GM19397 (cell line): ENCODE measurements around the gene FBL.
A peak's percentile ranks its signal among the peaks of the same experiment; 100 is the strongest.
"Not testable (repeated sequence)": the region's sequence is repeated elsewhere in the genome, so short reads cannot be mapped to it uniquely, and the experiment has no call there.

Source experiments
- ATAC-seq: cut with Tn5 transposase; IDR thresholded peaks from one replicate; pipeline ENCODE4 v1.9.1; 2021; ENCODE audit warnings: mild to moderate bottlenecking, moderate library complexity; ENCODE audit not compliant: unreplicated experiment

The FBL gene

GRCh38 chr19:39845933-39846677 is at the start of gene FBL:
FBL (minus strand) TSS chr19:39846379; CDS start chr19:39846300, 79 bp downstream.
- ATAC-seq = peak; percentile 85

- not testable (repeated sequence) for ATAC-seq
Observed at GRCh38 chr19:39895096-39895495, 48.9 kb upstream of the FBL start.

- not testable (repeated sequence) for ATAC-seq
Observed at GRCh38 chr19:39894236-39894606, 48.0 kb upstream of the FBL start.

- not testable (repeated sequence) for ATAC-seq
Observed at GRCh38 chr19:39893366-39894235, 47.4 kb upstream of the FBL start.

GRCh38 chr19:39892506-39892902 is 46.3 kb upstream of the FBL start:
- ATAC-seq = not testable (repeated sequence)

DNA sequence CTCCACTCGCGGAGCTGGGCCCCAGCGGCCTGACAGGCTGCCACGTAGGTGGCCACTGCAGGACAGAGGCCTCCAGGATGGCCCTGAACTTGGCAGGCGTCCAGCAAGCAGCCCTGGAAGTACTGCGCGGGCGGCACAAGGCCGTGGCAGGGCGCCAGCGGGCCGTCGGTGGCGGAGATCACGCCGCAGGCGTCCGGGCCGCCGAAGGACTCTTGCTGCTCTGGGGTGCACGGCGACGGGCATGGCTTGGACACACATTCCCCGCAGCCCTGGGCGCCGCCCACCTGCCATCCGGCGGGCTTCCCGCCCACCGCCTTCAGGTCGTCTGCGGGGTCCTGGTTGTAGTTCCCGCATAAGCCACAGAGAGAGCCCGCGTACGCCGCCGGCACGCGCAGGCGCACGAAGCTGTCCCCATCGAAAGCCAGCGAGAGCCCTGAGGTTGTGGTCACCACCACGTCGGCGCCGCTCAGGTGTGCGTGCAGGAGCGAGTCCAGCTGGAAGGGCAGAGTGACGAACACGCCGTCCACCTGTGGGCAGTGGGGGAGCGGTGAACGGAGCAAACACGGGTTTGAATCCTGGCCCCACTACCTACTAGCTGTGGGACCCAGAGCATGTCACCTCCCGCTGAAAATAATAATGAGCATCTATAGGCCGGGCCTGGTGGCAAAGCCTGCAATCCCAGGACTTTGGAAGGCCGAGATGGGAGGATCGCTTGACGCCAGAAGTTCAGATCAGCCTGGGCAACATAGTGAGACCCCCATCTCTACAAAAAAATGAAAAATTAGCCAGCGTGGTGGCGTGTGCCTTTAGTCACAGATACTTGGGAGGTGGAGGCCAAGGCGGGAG is 45.7 kb upstream of the FBL start:
- ATAC-seq = not testable (repeated sequence)

- no peak for ATAC-seq
Observed at GRCh38 chr19:39890755-39891551, 44.8 kb upstream of the FBL start.

DNA sequence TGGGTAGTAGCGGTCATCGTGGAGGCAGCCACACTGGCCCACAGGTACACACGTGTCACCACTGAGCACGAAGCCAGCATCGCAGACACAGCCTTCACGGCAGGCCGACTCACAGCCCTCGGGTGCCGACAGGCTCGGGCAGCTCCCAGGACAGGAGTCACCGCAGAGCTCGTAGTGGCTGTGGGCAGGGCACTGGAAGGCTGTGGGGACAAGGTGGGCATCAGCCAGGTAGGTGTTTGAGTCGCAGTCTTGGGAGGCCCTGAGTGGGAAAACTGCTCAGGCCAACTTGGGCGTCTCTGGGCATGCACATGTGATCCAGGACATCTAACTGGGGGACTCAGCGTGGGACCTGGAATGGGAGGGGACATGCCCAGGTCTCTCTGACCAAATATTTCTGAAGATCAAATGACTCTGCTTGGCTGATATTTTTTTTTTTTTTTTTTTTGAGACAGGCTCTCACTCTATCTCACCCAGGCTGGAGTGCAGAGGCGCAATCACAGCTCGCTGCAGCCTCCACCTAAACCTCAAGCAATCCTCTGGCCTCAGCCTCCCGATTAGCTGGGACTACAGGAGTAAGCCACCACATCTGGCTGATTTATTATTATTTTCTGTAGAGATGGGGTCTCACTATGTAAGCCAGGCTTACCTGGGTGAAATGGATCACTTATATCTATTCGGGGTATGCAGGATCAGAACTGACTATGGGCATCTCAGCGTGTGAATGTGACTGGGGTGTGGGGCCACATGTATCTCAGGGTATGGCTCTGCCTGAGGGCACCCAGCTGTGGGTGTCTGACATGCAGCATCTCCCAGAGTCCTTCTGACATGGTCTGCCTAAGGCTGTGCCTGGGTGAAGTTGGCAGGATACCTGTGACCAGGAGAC is 43.9 kb upstream of the FBL start:
- not testable (repeated sequence) for ATAC-seq

- ATAC-seq = not testable (repeated sequence)
Observed at GRCh38 chr19:39887456-39887951, 41.3 kb upstream of the FBL start.

DNA sequence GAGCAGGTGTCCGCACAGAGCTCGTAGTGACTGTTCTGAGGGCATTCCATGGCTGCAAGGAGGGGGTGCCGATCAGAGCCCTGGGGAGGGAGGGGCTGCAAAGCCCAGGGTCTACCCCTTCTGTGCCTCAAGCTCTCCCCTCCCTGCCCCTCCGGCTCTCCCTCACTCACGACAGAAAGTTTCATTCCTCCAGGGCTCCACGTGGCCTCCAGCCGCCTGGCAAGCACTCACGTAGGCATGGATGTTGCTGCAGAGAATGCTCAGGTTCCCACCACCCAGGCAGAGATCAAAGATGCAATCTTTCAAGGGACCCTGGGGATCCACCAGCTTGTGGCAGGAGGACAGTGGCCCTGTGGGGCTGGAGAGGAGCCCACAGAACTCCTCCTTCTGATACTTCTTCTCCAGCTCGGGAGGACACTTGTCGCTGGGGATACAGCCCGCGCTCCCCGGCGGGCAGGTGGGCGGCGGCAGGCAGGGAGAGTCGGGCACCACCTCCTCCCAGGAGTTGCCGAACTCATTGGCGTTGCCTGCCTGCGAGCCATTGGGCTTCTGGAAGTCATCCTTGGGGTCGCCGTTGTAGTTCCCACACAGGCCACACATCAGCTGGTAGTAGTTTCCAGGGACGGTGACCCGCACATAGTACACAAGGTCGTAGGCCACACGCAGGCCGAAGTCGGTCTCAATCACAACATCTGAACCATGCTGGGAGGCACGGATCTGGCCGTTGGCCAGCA is 39.8 kb upstream of the FBL start:
- ATAC-seq = not testable (repeated sequence)

DNA sequence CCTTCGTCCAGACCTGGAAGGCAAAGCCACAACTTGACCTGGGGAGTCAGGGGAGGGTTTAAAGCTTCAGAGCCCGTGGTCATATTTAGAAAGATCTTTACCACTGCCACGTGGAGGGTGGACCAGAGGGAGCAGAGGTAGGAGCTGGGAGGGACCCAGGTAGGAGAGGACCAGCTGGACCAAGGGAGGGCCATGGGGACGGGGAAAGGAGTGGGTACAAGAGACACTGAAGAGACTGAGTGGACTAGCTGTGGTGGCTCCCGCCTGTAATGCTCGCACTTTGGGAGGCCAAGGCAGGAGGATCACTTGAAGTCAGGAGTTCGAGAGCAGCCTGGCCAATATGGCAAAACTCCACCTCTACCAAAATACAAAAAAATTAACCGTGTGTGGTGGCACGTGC is 38.5 kb upstream of the FBL start:
- not testable (repeated sequence) for ATAC-seq

DNA sequence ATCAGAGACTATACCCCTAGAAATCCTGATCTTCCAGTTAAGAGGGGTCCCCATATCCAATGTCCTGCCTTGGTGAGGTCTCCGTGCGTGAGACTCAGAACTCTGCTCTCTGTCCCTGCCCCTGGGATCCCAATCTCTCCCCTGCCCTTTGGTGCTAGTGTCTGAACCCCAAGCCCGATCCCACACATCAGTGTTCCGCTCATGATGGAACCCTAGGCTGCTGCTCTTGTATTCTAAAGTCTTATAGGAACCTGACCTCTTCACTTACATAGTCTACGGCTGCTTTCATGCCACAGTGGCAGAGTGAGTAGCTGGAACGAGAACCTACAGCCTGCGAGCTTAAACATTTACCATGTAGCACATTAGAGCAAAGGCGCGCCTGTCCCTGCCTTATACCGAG is 36.5 kb upstream of the FBL start:
- not testable (repeated sequence) for ATAC-seq

GRCh38 chr19:39881495-39882110 is 35.4 kb upstream of the FBL start:
- ATAC-seq = not testable (repeated sequence)

- not testable (repeated sequence) for ATAC-seq
Observed at GRCh38 chr19:39880241-39880640, 34.1 kb upstream of the FBL start.

- not testable (repeated sequence) for ATAC-seq
Observed at GRCh38 chr19:39879796-39880195, 33.6 kb upstream of the FBL start.

DNA sequence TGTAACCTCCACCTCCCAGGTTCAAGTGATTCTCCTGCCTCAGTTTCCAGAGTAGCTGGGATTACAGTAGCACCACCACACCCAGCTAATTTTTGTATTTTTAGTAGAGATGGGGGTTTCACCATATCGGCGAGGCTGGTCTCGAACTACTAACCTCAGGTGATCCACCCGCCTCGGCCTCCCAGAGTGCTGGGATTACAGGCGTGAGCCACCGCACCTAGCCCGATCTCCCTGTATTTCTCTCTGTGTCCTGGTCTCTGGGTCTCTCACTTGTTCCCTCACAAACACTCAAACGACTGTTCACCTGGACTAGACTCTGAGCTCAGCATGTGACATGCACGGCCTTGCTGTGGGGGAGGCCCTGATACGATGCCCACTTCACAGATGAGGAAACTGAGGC is 32.7 kb upstream of the FBL start:
- not testable (repeated sequence) for ATAC-seq

- ATAC-seq = no peak
Observed at GRCh38 chr19:39878398-39878797, 32.2 kb upstream of the FBL start.

DNA sequence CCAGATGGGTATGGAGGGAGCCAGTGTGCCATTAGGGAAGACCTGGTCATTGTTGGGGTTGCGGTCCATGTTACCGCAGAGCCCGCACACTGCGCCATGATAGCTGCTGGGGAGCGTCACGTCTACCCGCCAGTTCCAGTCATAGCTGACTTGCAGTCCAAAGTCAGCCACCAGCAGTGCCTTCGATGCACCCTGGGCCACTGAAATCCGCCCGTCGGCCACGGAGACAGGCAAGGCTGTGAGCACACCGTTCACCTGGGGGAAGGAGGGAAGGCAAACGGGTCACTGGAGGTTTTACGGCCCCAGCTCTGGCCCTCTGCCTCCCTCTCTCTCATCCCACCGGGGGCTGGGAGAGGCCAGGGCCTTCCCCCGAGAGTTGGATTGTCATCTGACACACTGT is 31.8 kb upstream of the FBL start:
- not testable (repeated sequence) for ATAC-seq
